Stimulated activated CD8-positive, alpha-beta memory T cell treated with anti-CD3 and anti-CD28 coated beads, Interleukin-2, amount 100 ng/mL, for 48 hours (primary cell): ENCODE measurements around the gene SEPTIN12.

ENCODE experiments used
- DNase-seq, 2 donors: peaks; one replicate each; pipeline ENCODE4 v3.0.0-alpha.2; 2020; ENCODE audit warnings: low read depth in 2 of 2

SEPTIN12 gene

GRCh38 chr16:4803401-4803844 is 15.3 kb upstream of the SEPTIN12 start:
- DNase-seq, result no peak

- DNase-seq, result peak; percentile 83 to 88
Observed at GRCh38 chr16:4802659-4803287, 14.6 kb upstream of the SEPTIN12 start.

GRCh38 chr16:4801962-4802658 is 14.0 kb upstream of the SEPTIN12 start, which contains the start of gene ROGDI:
ROGDI (minus strand) TSS chr16:4802633; CDS start chr16:4802571, 62 bp downstream.
- DNase-seq, result peak; percentile 57 to 59

GRCh38 chr16:4801051-4801961 is 13.2 kb upstream of the SEPTIN12 start:
- DNase-seq, result no peak

GRCh38 chr16:4800290-4801041 is 12.3 kb upstream of the SEPTIN12 start:
- DNase-seq, result no peak

GRCh38 chr16:4799171-4799855 is 11.2 kb upstream of the SEPTIN12 start:
- DNase-seq, result no peak

- DNase-seq, result no peak
Observed at GRCh38 chr16:4798456-4798855, 10.3 kb upstream of the SEPTIN12 start.

GRCh38 chr16:4797805-4798252 is 9.7 kb upstream of the SEPTIN12 start:
- DNase-seq, result no peak

GRCh38 chr16:4796982-4797804 is 9.0 kb upstream of the SEPTIN12 start:
- DNase-seq, result no peak

- DNase-seq, result no peak
Observed at GRCh38 chr16:4795828-4796572, 7.9 kb upstream of the SEPTIN12 start.

- DNase-seq, result no peak
Observed at GRCh38 chr16:4795181-4795827, 7.2 kb upstream of the SEPTIN12 start, which contains the start of gene SMIM22. SMIM22 (plus strand) TSS chr16:4795369; CDS start chr16:4795735, 366 bp downstream.

GRCh38 chr16:4792951-4793513 is 4.9 kb upstream of the SEPTIN12 start:
- DNase-seq, result no peak

GRCh38 chr16:4790871-4791270 is 2.7 kb upstream of the SEPTIN12 start:
- DNase-seq, result no peak

GRCh38 chr16:4790261-4790660 is 2.1 kb upstream of the SEPTIN12 start:
- DNase-seq, result no peak

- no peak for DNase-seq
Observed at GRCh38 chr16:4788910-4789309, 765 bp upstream of the SEPTIN12 start.

GRCh38 chr16:4788489-4788889 is 344 bp upstream of the SEPTIN12 start:
- no peak for DNase-seq

- DNase-seq, result no peak
Observed at GRCh38 chr16:4787068-4787467, 1.1 kb downstream of the SEPTIN12 start.

GRCh38 chr16:4785758-4786433 is 2.2 kb downstream of the SEPTIN12 start:
- DNase-seq, result no peak
